ENCODE data around the gene C5AR2. TPM values are rescaled to one million over a fixed set of nuclear protein-coding genes. Genes with fewer than 3 reads are reported as not detected.

C5AR2 gene
- total RNA-seq (0.25 and 0.58 TPM in 2 replicates), polyA plus RNA-seq (1.2 and 1.5 TPM in 2 replicates), polyA minus RNA-seq (1.5 and 2.1 TPM in 2 replicates)
- total RNA-seq (2013), result 1.1 TPM

GRCh38 chr19:47331931-47332547 lies at the start of gene C5AR2:
TSS of gene C5AR2 (plus strand) at chr19:47332175. CDS start at chr19:47340800, 8,625 bp downstream.
- Histone ChIP-seq H4K20me1 (ENCODE audit: control insufficient read depth, insufficient read depth, low read length, poor library complexity, severe bottlenecking) (no peaks in the 10 kb centered on the region), H3K27ac (ENCODE audit: low read length in 2 of 2) (no peak within 1 kb of the TSS), H3K79me2 (ENCODE audit: control insufficient read depth, insufficient read depth, low read length) (no peaks in the 10 kb centered on the region), H3K4me2 (replicated peaks; ENCODE audit: low read depth, low read length, poor library complexity, severe bottlenecking) (no peak within 1 kb of the TSS), H3K4me1 (ENCODE audit: control insufficient read depth in 2 of 2, insufficient read depth in 2 of 2, low read length in 2 of 2) (peaks cover 0 to 6% of the 10 kb centered on the region in 2 donors), H3K9ac (ENCODE audit: low read length) (no peak within 1 kb of the TSS), H3K27me3 (replicated peaks in 1 of 4; ENCODE audit: control extremely low read depth in 1 of 4, control insufficient read depth in 3 of 4, insufficient read depth in 4 of 4, low read length in 3 of 4) (no peaks in the 10 kb centered on the region), H3K4me3 (ENCODE audit: control extremely low read depth in 1 of 5, extremely low read depth in 1 of 5, insufficient read depth in 1 of 5, low read depth in 2 of 5, low read length in 4 of 5) (no peak within 1 kb of the TSS), H3K9me3 (ENCODE audit: control extremely low read depth in 1 of 3, control insufficient read depth in 2 of 3, insufficient read depth in 1 of 3, low read length in 2 of 3) (no peaks in the 10 kb centered on the region), H2AFZ (ENCODE audit: insufficient read depth, low read depth, low read length, poor library complexity, severe bottlenecking) (no peak within 1 kb of the TSS), H3K36me3 (replicated peaks in 1 of 2; ENCODE audit: control extremely low read depth in 1 of 2, control insufficient read depth in 1 of 2, extremely low read depth in 1 of 2, insufficient read depth in 2 of 2, low read length in 1 of 2) (no peaks in the 10 kb centered on the region)
- Mint-ChIP-seq H3K4me1 (peaks cover 9% of the 10 kb centered on the region), H3K4me3 (no peak within 1 kb of the TSS), H3K9me3 (ENCODE audit: insufficient read depth) (no peaks in the 10 kb centered on the region), H3K27me3 (peaks cover 10% of the 10 kb centered on the region), H3K27ac (no peak within 1 kb of the TSS)
- ChIA-PET POLR2A (no interaction called here), CTCF (no interaction called here)
- intact Hi-C loops (cut with micrococcal nuclease), result no loop called here
- TF ChIP-seq CTCF (IDR thresholded peaks at IDR 0.05) (no peak), EZH2 (IDR thresholded peaks at IDR 0.05; ENCODE audit: borderline replicate concordance, insufficient read depth, low read depth, low read length, poor library complexity, severe bottlenecking) (no peak)
- ATAC-seq (ENCODE audit: low read depth) (no peak), DNase-seq (no peak)
- WGBS (ENCODE audit: insufficient coverage), result 77% methylated on average over 17 of the region's 18 CpGs

- H3K79me2 ChIP-seq (ENCODE audit: control insufficient read depth, insufficient read depth, low read length), result no peaks in the 10 kb centered on the region
- no peak overlapping the region for H3K4me2 ChIP-seq (replicated peaks; ENCODE audit: low read depth, low read length, poor library complexity, severe bottlenecking)
- no peaks in the 10 kb centered on the region for H3K27me3 ChIP-seq (replicated peaks in 1 of 4; ENCODE audit: control extremely low read depth in 1 of 4, control insufficient read depth in 3 of 4, insufficient read depth in 4 of 4, low read length in 3 of 4)
- ChIA-PET CTCF (interaction anchor here (0.7 to 2.2 kb wide), 8 partner anchors 9 to 421 kb away, joined by 3 to 19 read pairs (median 8); partner anchors contain the start of genes INAFM1 and SAE1), POLR2A (no interaction called here)
- H3K4me3 ChIP-seq (ENCODE audit: control extremely low read depth in 1 of 5, extremely low read depth in 1 of 5, insufficient read depth in 1 of 5, low read depth in 2 of 5, low read length in 4 of 5), result no peak overlapping the region
- no peak overlapping the region for H3K9ac ChIP-seq (ENCODE audit: low read length)
- ATAC-seq (ENCODE audit: low read depth) (no peak), DNase-seq (no peak)
- intact Hi-C loops (cut with micrococcal nuclease), result loop anchor here (1.0 kb wide), 1 partner anchor 108 kb away; no protein-coding TSS in a partner anchor
- H3K36me3 ChIP-seq (replicated peaks in 1 of 2; ENCODE audit: control extremely low read depth in 1 of 2, control insufficient read depth in 1 of 2, extremely low read depth in 1 of 2, insufficient read depth in 2 of 2, low read length in 1 of 2), result no peaks in the 10 kb centered on the region
- H3K4me1 Mint-ChIP-seq, result peaks cover 12% of the 10 kb centered on the region
- H2AFZ ChIP-seq (ENCODE audit: insufficient read depth, low read depth, low read length, poor library complexity, severe bottlenecking), result no peak overlapping the region
- H3K27ac Mint-ChIP-seq, result no peak overlapping the region
- H3K27ac ChIP-seq (ENCODE audit: low read length in 2 of 2), result no peak overlapping the region
- TF ChIP-seq CTCF (IDR thresholded peaks at IDR 0.05) (no peak), EZH2 (IDR thresholded peaks at IDR 0.05; ENCODE audit: borderline replicate concordance, insufficient read depth, low read depth, low read length, poor library complexity, severe bottlenecking) (no peak)
- no peaks in the 10 kb centered on the region for H3K27me3 Mint-ChIP-seq
- H3K9me3 Mint-ChIP-seq (ENCODE audit: insufficient read depth), result no peaks in the 10 kb centered on the region
- no peaks in the 10 kb centered on the region for H4K20me1 ChIP-seq (ENCODE audit: control insufficient read depth, insufficient read depth, low read length, poor library complexity, severe bottlenecking)
- no peak overlapping the region for H3K4me3 Mint-ChIP-seq
- H3K9me3 ChIP-seq (ENCODE audit: control extremely low read depth in 1 of 3, control insufficient read depth in 2 of 3, insufficient read depth in 1 of 3, low read length in 2 of 3), result peaks cover 0 to 1% (median 0%) of the 10 kb centered on the region in 3 donors
- H3K4me1 ChIP-seq (ENCODE audit: control insufficient read depth in 2 of 2, insufficient read depth in 2 of 2, low read length in 2 of 2), result peaks cover 6 to 8% of the 10 kb centered on the region in 2 donors
- WGBS (ENCODE audit: insufficient coverage), result 60% methylated on average over 6 of the region's 10 CpGs
These were observed 48.4 kb upstream of the C5AR2 start for GRCh38 chr19:47283405-47284059.
